ENCODE results near the gene INPP5B. TPM values are rescaled to one million over a fixed set of nuclear protein-coding genes. Genes with fewer than 3 reads are reported as not detected.
"Not testable (repeated sequence)": the region's sequence is repeated elsewhere in the genome, so short reads cannot be mapped to it uniquely, and the experiment has no call there.

Gene INPP5B
- total and polyA plus RNA-seq, 2 of the 13 experiments (the other 11 are each of a cell fraction or from before 2014, with no cell fraction given): 9.0 to 9.8 TPM

- H3K27me3 ChIP-seq (ENCODE audit: control insufficient read depth in 1 of 2, insufficient read depth in 2 of 2, low read length in 2 of 2); CTCF ChIA-PET (ENCODE audit: low intra/inter-chr PET ratio, low total read pairs); H3K4me1 ChIP-seq (ENCODE audit: insufficient read depth, low read length); H2AFZ ChIP-seq (ENCODE audit: low read length); H3K27ac ChIP-seq (ENCODE audit: extremely low read length, insufficient read depth, low read length); ATAC-seq; H4K20me1 ChIP-seq (ENCODE audit: insufficient read depth, low read length); POLR2A ChIA-PET; H3K4me2 ChIP-seq (ENCODE audit: low read depth, low read length); DNase-seq (ENCODE audit: low spot score); H3K79me2 ChIP-seq (ENCODE audit: insufficient read depth, low read length); intact Hi-C loops (cut with micrococcal nuclease; ENCODE audit: unreplicated experiment); in situ Hi-C loops (cut with HindIII; ENCODE audit: extremely low pct_ligation_motif_present, low pct_unique_long_range_greater_than_20kb); H3K9me3 ChIP-seq (ENCODE audit: low read length); BruUV-seq (replicated peaks); H3K36me3 ChIP-seq (replicated peaks in 1 of 2; ENCODE audit: control insufficient read depth in 1 of 2, insufficient read depth in 2 of 2, low read length in 2 of 2); FAIRE-seq; H3K9ac ChIP-seq (ENCODE audit: insufficient read depth, low read depth, low read length); H3K4me3 ChIP-seq (replicated peaks in 1 of 3; ENCODE audit: insufficient read depth in 1 of 3, low read depth in 2 of 3, low read length in 3 of 3): not testable (repeated sequence)
- WGBS (ENCODE audit: low lambda C conversion rate): 97% methylated on average over 6 of the region's 6 CpGs
These were observed 39.3 kb downstream of the INPP5B start for GRCh38 chr1:37907416-37908125.

- H3K79me2 ChIP-seq (ENCODE audit: insufficient read depth, low read length); intact Hi-C loops (cut with micrococcal nuclease; ENCODE audit: unreplicated experiment); in situ Hi-C loops (cut with HindIII; ENCODE audit: extremely low pct_ligation_motif_present, low pct_unique_long_range_greater_than_20kb); H3K9me3 ChIP-seq (ENCODE audit: low read length); H3K4me3 ChIP-seq (replicated peaks in 1 of 3; ENCODE audit: insufficient read depth in 1 of 3, low read depth in 2 of 3, low read length in 3 of 3); POLR2A ChIA-PET; H2AFZ ChIP-seq (ENCODE audit: low read length); H4K20me1 ChIP-seq (ENCODE audit: insufficient read depth, low read length); H3K4me1 ChIP-seq (ENCODE audit: insufficient read depth, low read length); BruUV-seq (replicated peaks); H3K4me2 ChIP-seq (ENCODE audit: low read depth, low read length); H3K36me3 ChIP-seq (replicated peaks in 1 of 2; ENCODE audit: control insufficient read depth in 1 of 2, insufficient read depth in 2 of 2, low read length in 2 of 2); H3K9ac ChIP-seq (ENCODE audit: insufficient read depth, low read depth, low read length); FAIRE-seq; CTCF ChIA-PET (ENCODE audit: low intra/inter-chr PET ratio, low total read pairs); DNase-seq (ENCODE audit: low spot score); H3K27me3 ChIP-seq (ENCODE audit: control insufficient read depth in 1 of 2, insufficient read depth in 2 of 2, low read length in 2 of 2); ATAC-seq; H3K27ac ChIP-seq (ENCODE audit: extremely low read length, insufficient read depth, low read length): not testable (repeated sequence)
- WGBS (ENCODE audit: low lambda C conversion rate): 92% methylated on average over 3 of the region's 3 CpGs
These were observed 40.3 kb downstream of the INPP5B start for GRCh38 chr1:37906591-37906990.

DNA sequence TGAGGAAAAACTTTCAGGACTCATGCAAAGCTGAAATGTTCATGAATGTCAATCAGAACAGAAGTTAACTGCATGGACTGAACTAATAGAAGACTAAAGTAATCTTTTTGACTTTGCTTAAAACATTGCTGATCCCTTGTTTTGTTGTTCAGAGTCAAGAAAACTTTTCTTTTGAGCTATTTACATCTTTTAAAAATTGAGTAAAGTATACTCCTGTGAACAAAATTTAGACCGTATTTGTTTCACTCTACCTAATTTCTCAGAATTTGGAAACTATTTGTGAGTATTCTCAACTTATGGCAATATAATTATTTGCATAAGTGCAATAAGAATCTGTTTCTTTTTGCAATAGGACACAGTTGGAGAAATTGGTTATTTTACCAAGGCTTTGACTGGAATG, 41.1 kb downstream of the INPP5B start:
- POLR2A ChIA-PET: no interaction called here
- FAIRE-seq: no peak
- WGBS (ENCODE audit: low lambda C conversion rate): 98% methylated on average over 1 of the region's 1 CpG

More for the DNA sequence above, 41.1 kb downstream of the INPP5B start:
- H3K79me2 ChIP-seq (ENCODE audit: insufficient read depth, low read length): no peaks in the 10 kb centered on the region
- ATAC-seq (no peak), DNase-seq (ENCODE audit: low spot score) (no peak)
- intact Hi-C loops (cut with micrococcal nuclease; ENCODE audit: unreplicated experiment): no loop called here
- no peak overlapping the region for H3K4me3 ChIP-seq (replicated peaks in 1 of 3; ENCODE audit: insufficient read depth in 1 of 3, low read depth in 2 of 3, low read length in 3 of 3)
- H4K20me1 ChIP-seq (ENCODE audit: insufficient read depth, low read length): no peaks in the 10 kb centered on the region
- H3K27ac ChIP-seq (ENCODE audit: extremely low read length, insufficient read depth, low read length): no peak overlapping the region
- H3K36me3 ChIP-seq (replicated peaks in 1 of 2; ENCODE audit: control insufficient read depth in 1 of 2, insufficient read depth in 2 of 2, low read length in 2 of 2): no peaks in the 10 kb centered on the region
- H3K4me1 ChIP-seq (ENCODE audit: insufficient read depth, low read length): no peaks in the 10 kb centered on the region
- BruUV-seq (replicated peaks): no TSS peak
- H3K9ac ChIP-seq (ENCODE audit: insufficient read depth, low read depth, low read length): no peak overlapping the region
- CTCF ChIA-PET (ENCODE audit: low intra/inter-chr PET ratio, low total read pairs): no interaction called here
- no peak overlapping the region for H3K4me2 ChIP-seq (ENCODE audit: low read depth, low read length)
- no peak for TF ChIP-seq ZBTB3 (CRISPR knock-in tag; IDR thresholded peaks at IDR 0.05; ENCODE audit: borderline replicate concordance, low read depth)
- no peak for TF ChIP-seq BCLAF1 (IDR thresholded peaks at IDR 0.05)
- no peak for TF ChIP-seq ZNF30 (CRISPR knock-in tag; IDR thresholded peaks at IDR 0.05)
- no peak for TF ChIP-seq AHR (CRISPR knock-in tag; IDR thresholded peaks at IDR 0.05)
- no peak for TF ChIP-seq ZNF3 (CRISPR knock-in tag; IDR thresholded peaks at IDR 0.05)
- no peak for TF ChIP-seq ZNF616 (CRISPR knock-in tag; IDR thresholded peaks at IDR 0.05; ENCODE audit: low read depth)
- TF ChIP-seq THYN1 (CRISPR knock-in tag; IDR thresholded peaks at IDR 0.05; ENCODE audit: borderline replicate concordance, low read depth): no peak
- in situ Hi-C loops (cut with HindIII; ENCODE audit: extremely low pct_ligation_motif_present, low pct_unique_long_range_greater_than_20kb): no loop called here
- no peak overlapping the region for H2AFZ ChIP-seq (ENCODE audit: low read length)
- no peaks in the 10 kb centered on the region for H3K9me3 ChIP-seq (ENCODE audit: low read length)
- H3K27me3 ChIP-seq (ENCODE audit: control insufficient read depth in 1 of 2, insufficient read depth in 2 of 2, low read length in 2 of 2): no peaks in the 10 kb centered on the region
